GM19025 (cell line): ENCODE data around the gene ARHGEF28.

Experiments
- ATAC-seq: cut with Tn5 transposase; IDR thresholded peaks from one replicate; pipeline ENCODE4 v1.9.1; 2021; ENCODE audit warnings: mild to moderate bottlenecking, low read depth, moderate library complexity; ENCODE audit not compliant: unreplicated experiment

The ARHGEF28 gene

DNA sequence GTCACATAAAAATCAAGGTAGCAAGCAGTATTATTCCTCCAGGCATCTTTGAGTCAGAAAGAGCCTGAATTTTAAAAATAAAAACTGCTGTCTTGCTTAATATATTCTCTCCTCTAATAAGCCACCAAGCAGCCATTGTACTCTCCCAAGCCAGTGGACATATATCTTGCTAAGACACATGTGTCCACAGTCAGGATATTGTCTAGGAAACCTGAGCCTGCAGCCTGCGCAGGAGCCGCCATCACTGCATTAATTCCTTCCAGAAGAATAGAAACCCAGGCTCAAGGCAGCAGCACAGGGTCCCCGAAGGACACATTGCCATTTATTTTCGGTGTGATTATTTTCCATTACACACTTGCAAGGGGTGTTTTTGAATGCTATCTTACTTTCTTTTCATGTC, 345.3 kb downstream of the ARHGEF28 start:
- no peak for ATAC-seq

DNA sequence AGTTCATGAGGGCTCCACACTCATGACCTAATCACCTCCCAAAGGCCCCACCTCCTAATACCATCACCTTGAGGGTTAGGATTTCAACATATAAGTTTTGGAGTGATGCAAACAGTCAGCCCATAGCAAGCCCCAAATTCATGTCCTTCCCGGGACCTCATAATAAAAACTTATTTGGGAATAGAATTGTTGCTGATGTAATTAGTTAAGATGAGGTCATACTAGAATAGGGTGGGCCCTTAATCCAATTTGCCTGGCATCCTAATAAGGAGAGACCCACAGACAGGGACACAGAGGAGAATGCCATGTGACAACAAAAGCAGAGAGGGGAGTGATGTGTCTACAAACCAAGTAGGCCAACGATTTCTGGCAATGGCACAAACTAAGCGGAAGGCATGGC, 347.1 kb downstream of the ARHGEF28 start:
- ATAC-seq: no peak

DNA sequence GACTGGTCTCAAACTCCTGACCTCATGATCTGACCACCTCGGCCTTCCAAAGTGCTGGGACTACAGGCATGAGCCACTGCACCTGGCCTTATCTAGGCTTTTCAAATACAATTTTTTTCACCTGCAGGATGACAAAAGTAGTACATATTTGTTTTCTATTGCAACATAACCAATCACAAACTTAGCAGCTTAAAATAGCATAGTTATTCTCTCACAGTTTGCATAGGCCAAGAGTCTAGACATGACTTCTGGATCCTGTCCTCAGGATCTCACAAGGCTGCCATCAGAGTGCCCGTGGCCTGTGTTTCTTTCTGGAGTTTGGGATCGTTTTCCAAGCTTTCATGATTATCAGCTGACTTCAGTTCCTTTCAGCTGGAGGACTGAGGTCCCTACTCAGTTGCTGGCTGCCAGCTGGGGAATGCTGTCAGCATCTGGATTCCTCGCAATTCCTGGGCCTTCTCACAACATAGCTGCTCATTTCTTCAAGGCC, 348.9 kb downstream of the ARHGEF28 start:
- no peak for ATAC-seq

DNA sequence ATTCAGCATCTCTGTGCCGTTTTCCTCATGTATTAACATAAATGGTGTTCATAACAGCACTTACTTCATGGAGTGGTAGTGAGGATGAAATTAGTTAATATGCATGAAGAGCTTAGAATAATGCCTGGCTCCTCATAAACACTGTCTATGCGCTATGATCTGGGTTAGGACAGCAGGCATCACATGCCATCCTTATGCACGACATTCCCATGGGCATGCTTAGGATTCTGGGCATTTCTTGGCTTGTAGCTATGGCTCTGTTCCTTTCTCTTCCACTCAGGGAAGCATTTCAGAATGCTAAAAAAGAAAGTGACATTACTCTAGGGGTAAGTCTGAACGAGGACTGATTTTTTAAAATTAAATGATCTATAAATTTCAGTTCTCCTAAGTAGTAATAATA, 349.8 kb downstream of the ARHGEF28 start:
- no peak for ATAC-seq

DNA sequence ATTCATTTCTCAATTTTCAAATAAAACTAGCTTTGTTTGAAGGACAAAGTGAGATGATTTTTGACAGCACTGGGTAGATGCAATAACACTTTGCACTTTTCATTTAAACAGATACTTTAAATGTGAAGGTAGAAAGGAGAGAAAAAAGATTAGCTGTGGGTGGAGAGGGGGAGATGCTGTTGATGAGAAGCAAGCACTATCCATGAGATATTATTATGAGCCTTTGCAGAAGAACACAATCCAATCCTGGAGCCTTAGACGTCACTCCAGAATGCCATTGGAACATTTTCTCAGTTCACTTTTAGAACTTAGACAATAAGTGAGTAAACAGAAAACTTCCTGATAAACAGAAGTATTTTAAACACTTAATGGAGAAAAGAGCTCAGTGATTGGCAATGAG, 351.1 kb downstream of the ARHGEF28 start:
- no peak for ATAC-seq

DNA sequence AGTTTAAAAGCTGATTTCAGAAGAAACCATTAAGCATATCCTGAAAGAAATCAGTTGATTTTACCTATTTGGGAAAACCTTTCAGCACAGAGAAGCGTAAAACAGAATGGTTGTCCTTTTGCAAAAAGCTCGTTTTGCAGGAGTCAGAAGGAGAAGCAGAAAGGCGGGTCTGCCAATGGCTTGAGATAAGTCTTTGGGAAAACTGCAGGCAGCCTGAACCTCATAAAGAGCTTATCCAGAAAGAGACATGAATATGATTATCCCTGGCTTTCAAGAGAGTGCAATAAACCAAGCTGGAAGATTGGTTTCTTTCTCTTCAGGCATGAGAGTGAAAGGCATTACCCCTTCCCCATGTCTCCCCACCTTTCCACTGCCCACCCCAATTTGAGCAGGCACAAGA, 353.3 kb downstream of the ARHGEF28 start:
- ATAC-seq: no peak

DNA sequence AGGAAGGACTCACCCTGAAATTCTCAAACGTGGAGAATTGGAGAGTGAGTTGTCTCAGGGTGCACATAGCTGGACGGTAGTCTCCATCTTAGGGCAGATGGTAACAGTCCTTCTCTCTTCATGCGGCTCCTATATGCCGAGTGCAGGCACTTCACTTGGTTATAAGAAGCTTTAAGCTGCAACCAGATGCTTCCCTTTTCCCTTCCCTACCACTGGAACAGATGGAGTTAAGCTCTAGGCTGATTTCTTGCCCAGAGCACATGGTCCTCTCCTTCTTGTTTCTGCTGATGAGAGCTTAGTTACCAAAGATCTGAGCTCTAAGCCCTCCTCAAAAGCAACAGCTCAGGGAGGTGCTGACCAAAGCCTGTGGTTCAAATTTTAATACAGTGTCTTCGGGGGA, 355.7 kb downstream of the ARHGEF28 start:
- no peak for ATAC-seq

DNA sequence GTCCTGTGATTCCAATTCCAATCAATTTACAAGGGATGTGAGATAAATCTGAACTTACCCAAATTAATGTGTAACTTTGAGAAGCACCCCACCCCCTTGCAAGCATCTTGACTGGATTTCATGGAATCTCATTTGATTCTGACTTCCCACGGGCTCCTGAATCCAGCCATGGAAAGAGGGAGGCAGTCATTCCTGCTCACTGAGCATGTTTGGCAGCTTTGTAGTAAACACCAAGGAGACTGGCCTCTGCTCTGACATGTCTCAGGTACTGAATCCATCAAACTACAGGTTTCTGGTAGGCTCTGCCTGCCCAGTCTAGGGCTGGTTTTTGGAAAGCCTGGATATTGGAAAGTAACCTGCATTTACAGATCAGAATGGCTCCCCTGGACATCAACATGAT, 357.6 kb downstream of the ARHGEF28 start:
- no peak for ATAC-seq

DNA sequence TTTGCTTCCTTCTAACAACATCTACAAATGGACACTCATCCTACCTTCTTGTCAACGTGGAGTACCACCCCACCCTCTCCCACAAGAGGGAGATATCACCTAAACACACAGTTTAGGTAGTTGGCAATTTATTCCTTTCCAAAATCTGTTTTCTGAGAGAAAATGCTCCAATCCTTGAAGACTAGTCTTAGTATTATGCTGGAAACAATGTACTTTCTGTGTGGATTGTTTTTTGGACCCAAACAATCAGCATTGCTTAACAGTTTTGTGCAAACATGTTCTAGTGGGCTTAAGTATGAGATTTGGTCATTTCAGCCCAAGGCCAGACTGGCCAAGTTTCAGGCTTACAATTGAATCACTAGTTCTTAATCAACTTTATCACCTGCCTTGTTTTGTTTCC, 359.1 kb downstream of the ARHGEF28 start:
- ATAC-seq: no peak

DNA sequence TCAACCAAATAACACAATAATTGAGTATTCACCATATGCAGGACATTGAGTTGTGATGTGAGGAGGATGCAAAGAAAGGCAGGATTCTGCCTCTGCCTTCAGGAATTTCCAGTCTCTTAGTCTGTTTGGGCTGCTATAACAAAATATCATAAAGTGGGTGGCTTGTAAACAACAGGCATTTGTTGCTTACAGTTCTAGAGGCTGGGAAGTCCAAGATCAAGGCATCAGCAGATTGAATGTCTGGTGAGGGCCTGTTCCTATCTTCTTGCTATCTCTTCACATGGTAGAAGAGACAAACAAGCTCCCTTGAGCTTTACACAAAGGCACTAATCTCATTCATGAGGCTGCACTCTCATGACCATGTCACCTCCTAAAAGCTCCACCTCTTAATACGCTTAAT, 360.7 kb downstream of the ARHGEF28 start:
- no peak for ATAC-seq

DNA sequence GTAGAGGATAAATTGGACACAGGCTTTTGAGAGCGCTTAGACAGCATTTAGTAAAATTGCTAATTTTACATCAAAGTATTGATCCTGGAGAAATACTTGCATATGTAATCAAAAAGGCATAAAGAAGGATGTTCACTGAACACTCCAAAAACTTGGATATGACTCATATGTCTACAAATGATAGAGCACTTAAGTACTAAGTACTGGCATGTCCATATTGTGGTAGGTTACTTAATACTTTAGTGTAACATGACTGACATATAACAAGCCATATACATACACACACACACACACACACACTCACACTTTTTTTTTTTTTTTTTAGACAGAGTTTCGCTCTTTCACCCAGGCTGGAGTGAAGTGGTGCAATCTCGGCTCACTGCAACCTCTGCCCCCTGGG, 361.9 kb downstream of the ARHGEF28 start:
- ATAC-seq: no peak

DNA sequence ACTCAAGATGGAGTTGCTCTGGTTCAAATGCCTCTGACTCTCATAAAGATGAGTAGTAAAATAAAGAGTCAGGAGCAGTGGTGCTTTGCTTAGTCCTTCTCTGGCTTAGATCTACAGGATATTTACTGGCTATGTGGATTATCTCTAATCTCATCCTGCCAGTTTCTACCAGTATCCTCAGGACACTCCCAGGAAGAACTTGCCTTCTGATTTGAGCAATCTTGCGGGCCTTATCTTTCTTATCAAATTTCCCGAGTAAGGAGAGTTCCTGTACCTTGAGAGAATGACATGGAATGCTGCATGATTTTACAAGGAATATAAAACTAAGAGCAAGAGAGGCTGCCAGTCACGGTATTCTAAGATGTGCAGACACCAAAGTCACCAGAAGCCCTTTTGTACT, 364.0 kb downstream of the ARHGEF28 start:
- no peak for ATAC-seq
